Suppressor macrophage (primary cell): ENCODE measurements around the gene ZBTB38.

Experiments
- DNase-seq, 4 experiments: peaks; one replicate each; pipeline ENCODE4 v3.0.0-alpha.2; 2020 to 2022
- total RNA-seq, 17 experiments: gene quantifications; one replicate each; lab custom pipeline; 2026; ENCODE audit warnings: mixed read lengths in 6 of 17, inconsistent platforms in 3 of 17; lab: John Stamatoyannopoulos, UW

Gene ZBTB38, protein sequence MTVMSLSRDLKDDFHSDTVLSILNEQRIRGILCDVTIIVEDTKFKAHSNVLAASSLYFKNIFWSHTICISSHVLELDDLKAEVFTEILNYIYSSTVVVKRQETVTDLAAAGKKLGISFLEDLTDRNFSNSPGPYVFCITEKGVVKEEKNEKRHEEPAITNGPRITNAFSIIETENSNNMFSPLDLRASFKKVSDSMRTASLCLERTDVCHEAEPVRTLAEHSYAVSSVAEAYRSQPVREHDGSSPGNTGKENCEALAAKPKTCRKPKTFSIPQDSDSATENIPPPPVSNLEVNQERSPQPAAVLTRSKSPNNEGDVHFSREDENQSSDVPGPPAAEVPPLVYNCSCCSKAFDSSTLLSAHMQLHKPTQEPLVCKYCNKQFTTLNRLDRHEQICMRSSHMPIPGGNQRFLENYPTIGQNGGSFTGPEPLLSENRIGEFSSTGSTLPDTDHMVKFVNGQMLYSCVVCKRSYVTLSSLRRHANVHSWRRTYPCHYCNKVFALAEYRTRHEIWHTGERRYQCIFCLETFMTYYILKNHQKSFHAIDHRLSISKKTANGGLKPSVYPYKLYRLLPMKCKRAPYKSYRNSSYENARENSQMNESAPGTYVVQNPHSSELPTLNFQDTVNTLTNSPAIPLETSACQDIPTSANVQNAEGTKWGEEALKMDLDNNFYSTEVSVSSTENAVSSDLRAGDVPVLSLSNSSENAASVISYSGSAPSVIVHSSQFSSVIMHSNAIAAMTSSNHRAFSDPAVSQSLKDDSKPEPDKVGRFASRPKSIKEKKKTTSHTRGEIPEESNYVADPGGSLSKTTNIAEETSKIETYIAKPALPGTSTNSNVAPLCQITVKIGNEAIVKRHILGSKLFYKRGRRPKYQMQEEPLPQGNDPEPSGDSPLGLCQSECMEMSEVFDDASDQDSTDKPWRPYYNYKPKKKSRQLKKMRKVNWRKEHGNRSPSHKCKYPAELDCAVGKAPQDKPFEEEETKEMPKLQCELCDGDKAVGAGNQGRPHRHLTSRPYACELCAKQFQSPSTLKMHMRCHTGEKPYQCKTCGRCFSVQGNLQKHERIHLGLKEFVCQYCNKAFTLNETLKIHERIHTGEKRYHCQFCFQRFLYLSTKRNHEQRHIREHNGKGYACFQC (N-terminal part only)
- 36.0 to 130 (median 74.5) reads per million in 17 experiments for total RNA-seq

DNA sequence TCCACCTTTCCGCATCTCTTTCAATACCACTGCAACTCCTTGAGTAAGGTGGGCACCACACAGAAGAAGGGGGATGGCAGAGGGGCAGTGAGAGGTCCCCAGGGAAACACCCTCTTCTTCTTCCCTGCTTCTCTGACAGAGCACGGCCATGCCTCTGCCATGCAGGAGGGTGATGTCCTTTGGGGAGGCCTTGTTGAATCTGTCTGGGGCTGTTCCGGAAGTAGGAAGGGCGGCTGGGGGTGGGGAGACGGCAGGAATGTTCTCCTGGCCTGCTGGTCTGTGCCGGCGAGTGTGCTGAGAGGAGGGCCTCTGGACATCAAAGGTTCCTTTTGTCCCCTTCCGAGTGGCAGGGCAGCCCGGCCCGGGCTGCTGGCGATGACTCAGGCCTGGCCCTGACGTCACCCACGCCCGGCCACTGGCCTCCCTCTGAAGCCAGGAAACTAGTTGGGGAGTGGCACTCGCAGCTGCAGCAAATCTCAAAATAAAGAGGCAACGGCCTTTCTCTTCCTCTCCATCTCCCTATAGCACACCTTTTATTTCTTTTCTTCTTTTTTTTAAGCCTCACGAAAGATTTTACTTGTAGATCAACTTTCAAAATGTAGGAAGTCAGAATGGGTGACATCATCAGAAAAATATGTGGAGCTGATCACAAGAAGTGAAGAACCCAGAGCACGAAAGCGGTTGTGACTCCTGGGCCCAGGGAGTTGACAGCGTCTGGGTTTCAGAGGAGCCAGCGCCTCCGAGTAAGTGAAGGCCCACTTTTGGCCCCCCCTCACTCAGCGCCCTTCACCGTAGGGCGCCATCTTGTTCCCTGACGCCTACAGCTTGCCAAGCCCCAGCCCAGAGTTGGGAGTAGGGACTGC is at the start of gene ZBTB38:
Gene ZBTB38, plus strand, starts transcription at position 443 of the 863 bp plus-strand sequence. CDS start 73,885 bp downstream, outside the sequence.
- peak; percentile 80 to 88 (median 84) for DNase-seq

DNA sequence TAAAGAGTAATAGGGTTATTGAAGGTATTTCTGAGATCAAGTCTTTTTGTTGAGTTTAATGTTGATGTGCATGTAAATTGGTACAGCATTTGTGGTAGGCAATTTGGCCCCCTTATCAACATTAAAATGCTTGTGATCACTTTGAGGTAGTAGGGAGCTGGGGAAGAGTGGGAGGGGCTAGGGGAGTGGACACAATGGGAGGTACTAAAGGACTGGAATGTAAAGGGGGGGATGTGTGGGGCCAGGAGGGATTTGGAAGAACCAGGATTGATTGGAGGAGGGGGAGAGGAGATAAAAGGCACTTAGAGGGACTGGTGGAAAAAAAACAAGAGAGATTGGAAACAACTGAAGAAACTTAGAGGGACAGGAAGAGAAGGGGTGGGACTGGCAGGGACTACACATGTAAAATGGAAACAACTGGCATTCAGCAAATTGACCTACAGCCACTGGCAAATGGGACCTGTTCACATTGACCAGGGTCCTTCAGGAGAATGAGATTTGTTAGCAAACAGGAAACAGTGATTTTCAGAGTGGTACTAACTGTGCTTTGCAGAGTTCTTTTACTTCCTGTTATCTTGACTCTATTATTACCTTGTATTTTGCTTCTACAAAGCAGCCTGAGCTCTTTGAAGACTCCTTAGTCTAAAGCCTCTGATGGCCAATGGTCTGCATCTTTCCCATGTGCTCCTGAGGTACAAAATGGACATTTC is 47.8 kb upstream of the ZBTB38 start:
- DNase-seq, result no peak

- DNase-seq, result no peak
Observed at GRCh38 chr3:141321109-141321497, 47.2 kb upstream of the ZBTB38 start.

- peak in 1 of 4 experiments; percentile 26 for DNase-seq
Observed at GRCh38 chr3:141323936-141324704, 44.2 kb upstream of the ZBTB38 start.

DNA sequence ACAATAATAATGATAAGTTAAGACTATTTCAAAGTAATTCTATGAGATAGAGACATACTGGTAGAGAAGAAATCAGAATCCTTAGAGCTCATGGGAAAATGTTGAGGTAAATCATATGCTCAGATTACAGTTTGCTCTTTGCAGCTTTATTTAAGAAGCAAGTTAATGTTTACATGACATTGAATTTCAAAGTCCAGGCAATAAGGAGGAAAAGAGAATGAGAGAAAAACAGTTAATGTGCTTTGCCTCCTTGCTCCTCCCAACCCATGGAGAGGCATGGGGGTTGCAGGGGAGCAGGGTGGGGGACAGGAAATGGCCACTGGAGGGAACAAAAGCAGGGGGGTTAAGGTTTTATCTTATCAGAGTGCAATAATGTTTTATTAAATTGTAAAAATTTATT is 42.2 kb upstream of the ZBTB38 start:
- no peak for DNase-seq

DNA sequence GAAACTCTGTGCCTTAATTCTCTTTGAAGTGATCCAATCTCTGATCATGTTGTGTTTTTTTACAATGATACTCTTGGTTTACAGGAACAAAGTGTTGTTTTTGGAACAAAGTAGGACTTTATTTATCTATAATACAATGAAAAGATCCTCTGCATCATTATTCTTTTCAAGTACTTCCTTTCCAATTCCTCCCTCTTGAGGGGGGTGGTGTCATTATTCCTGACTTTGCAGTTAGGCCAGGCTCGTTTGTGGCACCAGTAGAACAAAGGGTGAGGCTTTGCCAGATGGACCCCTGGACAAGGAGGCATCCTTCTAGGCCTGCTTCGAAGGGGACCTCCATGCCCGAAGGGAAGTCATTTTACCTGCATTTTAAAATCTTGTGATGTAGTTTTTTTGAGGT is 41.7 kb upstream of the ZBTB38 start:
- DNase-seq, result no peak

GRCh38 chr3:141328286-141329166 is 39.8 kb upstream of the ZBTB38 start:
- DNase-seq, result no peak

DNA sequence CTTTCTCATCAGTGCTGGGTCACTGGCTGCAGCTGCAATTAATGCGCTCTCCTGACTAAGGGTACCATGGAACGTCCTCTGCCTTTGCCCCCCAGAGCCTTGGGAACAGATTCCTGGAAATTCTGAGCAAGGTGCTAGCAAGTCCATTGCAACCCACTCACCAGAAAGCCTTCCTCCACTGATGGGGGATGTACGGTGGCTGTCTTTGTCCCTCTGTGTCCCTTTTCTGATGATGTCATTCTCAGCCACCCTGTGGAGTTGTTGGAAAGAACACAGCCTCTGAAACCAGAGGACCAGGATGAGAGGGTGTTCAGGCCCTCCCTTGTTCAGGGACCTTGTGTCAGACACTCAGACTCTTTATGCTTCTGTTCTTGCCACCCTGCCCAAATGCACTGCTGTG is 38.1 kb upstream of the ZBTB38 start:
- DNase-seq, result no peak

- peak in 1 of 4 experiments; percentile 17 for DNase-seq
Observed at GRCh38 chr3:141330718-141331376, 37.5 kb upstream of the ZBTB38 start.

DNA sequence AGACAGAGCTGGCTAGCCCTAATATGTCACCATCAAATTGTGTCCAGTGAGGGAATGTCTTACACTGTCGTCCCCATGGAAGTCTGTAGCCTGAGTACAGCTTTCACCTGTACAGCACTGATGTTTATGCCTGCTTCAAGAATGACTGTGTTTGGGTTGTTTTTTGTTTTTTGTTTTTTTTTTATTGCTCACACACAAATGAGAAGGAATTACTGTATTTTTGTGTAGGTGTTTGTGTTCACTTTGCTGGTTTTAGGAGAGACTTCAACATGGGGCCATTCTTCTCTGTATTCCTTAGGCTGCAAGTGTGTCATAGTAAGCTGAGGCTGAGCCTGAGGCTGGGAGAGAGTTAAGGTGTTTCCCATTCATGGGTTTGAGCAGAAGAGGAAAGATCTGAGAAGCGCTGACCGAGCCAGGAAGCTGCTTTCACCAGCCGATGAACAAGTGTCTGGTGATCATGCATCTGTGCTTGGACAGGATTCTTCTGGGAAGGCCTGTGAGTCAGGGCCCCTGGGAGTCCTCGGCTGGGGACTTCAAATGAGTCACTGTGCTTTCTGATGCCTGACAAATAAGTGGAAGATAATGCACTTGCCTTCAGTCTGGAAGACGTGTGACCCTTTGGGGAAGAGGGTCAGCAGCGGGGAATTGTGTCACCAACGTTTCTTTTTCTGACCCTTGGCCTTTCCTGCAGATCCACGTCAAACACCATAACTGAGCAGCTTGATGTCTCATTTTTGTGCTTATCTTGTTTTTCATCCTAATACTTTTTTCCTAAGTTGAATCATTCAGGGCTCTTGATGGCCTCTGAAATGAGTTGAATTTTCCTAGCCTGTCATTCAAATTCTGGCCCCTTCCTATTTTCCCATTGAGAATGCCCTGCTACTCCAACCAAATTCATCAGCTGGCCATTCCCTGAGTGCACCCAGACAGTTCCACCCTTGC is 36.7 kb upstream of the ZBTB38 start:
- peak; percentile 81 to 94 (median 84) for DNase-seq

GRCh38 chr3:141332416-141332815 is 35.9 kb upstream of the ZBTB38 start:
- no peak for DNase-seq

DNA sequence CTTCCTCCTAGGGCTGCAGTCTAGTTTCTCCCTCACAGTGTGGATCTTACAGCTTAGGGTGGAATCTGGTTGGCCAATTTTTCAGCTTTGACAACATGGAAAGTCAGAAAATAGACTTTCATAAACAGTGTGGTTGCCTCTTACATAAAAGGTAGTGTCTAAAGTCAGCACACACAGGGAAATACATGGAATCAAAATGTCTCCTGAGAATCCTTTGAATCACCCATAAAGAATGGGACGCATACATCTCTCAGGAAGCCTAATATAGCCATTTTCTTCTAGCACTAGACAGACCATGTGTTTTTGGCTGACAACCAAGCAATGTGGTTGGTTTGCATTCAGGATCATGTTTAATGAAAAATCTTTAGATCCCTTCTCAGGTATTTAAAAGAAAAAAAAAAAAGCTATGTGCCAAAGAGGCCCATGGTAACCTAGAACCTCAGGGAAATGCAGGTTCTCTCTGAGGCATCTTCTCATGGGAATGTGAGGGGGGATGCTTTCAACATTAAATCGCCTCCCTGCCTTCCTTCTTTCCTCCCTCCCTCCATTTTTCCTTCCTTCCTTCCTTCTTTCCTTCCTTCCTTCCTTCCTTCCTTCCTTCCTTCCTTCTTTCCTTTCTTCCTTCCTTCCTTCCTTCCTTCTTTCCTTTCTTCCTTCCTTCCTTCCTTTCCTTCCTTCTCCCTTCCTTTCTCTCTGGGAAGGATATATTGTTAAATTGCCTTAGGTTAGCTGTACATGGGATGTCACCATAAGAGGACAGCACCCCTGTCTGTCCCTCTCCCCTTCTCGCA is 34.3 kb upstream of the ZBTB38 start:
- peak in 1 of 4 experiments; percentile 38 for DNase-seq

GRCh38 chr3:141334627-141335250 is 33.6 kb upstream of the ZBTB38 start:
- no peak for DNase-seq

DNA sequence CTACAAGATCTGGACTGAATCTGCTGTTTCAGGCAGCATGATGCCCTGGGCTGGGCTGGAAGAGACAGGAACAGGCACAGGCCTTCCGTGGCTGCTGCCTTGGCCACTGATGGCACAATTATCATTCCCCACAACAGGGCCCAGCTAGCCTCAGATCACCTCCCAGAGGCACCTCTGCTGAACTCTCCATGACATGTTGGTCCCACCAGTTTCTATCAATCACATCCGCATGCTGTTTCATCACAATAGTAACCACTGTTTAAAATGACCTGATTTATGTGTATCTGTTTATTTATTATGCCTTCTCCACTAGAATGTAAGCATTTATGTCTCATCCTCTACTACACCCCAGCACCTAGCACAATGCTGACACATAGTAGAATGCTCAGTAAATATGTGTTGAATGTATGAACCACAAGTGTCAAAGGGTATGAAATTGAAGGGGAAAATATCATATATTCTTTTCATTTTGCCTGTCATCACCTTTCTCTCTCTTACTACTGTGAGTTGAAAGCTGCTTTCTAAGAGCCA is 32.7 kb upstream of the ZBTB38 start:
- DNase-seq, result no peak

DNA sequence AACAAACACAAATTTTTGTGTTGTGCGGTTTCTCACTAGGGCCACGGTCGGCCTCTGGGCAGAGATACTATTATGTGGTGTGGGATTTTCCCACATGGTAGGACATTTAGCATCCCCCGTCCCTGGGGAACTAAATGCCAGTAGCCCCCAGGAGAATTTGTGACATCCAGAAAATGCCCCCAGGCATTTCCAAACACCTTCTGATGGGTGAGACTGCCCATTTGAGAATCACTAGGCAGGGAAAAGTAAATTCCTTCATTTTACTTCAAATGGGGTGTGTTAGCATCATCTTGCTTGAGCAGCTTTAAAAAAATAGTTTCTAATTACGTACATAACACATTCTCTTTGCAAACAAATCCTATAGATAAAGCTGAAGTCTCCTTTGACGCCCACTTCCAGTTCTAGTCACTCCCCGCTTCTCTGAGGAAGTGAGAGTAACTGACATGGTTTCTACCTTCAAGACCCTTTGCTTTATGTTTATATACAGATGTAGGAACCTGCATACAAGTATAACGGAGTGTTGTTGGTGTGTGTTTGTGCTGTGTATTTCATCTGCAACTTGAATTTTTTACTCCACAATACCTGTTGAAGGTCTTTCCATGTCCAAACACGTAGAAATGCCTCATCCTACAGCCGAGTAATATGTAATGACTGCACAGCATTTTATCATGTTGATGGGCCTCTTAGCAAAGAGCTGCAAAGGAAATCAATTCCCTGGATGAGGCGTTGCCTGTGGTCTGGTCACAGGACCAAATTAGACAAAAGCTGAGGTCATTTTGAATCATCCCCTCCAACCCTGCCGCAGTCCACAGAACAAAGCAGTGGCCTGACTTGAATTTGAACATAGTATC is 31.4 kb upstream of the ZBTB38 start:
- peak; percentile 82 to 94 (median 86) for DNase-seq
